GM23338 (cell line): ENCODE results near the gene MTAP. TPM values are rescaled to one million over a fixed set of nuclear protein-coding genes. Genes with fewer than 3 reads are reported as not detected.

Experiments used
- ATAC-seq: fragments of 200-7000 bp; cut with Tn5 transposase; 3 replicates; pipeline ENCODE4 v1.9.1; 2020
- DNase-seq: peaks from one replicate; pipeline ENCODE4 v3.0.0-alpha.2; 2015; ENCODE audit warnings: low spot score
- H2AFZ ChIP-seq: fragments of 200-600 bp; sonication (generic); 2 replicates; pipeline ENCODE4 v1.8.0; 2016; ENCODE audit warnings: antibody characterized with exemption, mild to moderate bottlenecking, moderate library complexity
- H3F3A ChIP-seq: fragments of 200-600 bp; sonication (generic); replicated peaks from 2 replicates; pipeline ENCODE4 v1.8.0; 2017; ENCODE audit warnings: antibody characterized with exemption, mixed run types, low read depth
- H3K27ac ChIP-seq: fragments of 200-600 bp; sonication (generic); 2 replicates; pipeline ENCODE4 v1.6.1; 2016; ENCODE audit warnings: low read depth
- H3K27me3 ChIP-seq: fragments of 200-600 bp; sonication (generic); 2 replicates; pipeline ENCODE4 v1.8.0; 2016; ENCODE audit warnings: mild to moderate bottlenecking, mixed run types, moderate library complexity; ENCODE audit not compliant: insufficient read depth
- H3K36me3 ChIP-seq: fragments of 200-600 bp; sonication (generic); 2 replicates; pipeline ENCODE4 v1.8.0; 2016; ENCODE audit warnings: mild to moderate bottlenecking; ENCODE audit not compliant: insufficient read depth
- H3K4me1 ChIP-seq: fragments of 200-600 bp; sonication (generic); 2 replicates; pipeline ENCODE4 v1.8.0; 2016; ENCODE audit warnings: mild to moderate bottlenecking, moderate library complexity; ENCODE audit not compliant: insufficient read depth
- H3K4me2 ChIP-seq: fragments of 200-600 bp; sonication (generic); 2 replicates; pipeline ENCODE4 v1.7.1; 2017; ENCODE audit warnings: mixed run types
- H3K4me3 ChIP-seq: fragments of 200-600 bp; sonication (generic); 2 replicates; pipeline ENCODE4 v1.6.1; 2016; ENCODE audit warnings: mixed run types
- H3K79me2 ChIP-seq: fragments of 200-600 bp; sonication (generic); replicated peaks from 2 replicates; pipeline ENCODE4 v1.8.0; 2017; ENCODE audit warnings: mild to moderate bottlenecking; ENCODE audit not compliant: insufficient read depth
- H3K9me2 ChIP-seq: fragments of 200-600 bp; sonication (generic); 2 replicates; pipeline ENCODE4 v1.8.0; 2017; ENCODE audit not compliant: insufficient read depth
- H4K20me1 ChIP-seq: fragments of 200-600 bp; sonication (generic); replicated peaks from 2 replicates; pipeline ENCODE4 v1.8.0; 2017; ENCODE audit warnings: mild to moderate bottlenecking; ENCODE audit not compliant: insufficient read depth
- H3K27ac Mint-ChIP-seq: 2 replicates; pipeline ENCODE4 v1.8.0; 2020; ENCODE audit warnings: inconsistent platforms, mild to moderate bottlenecking, moderate library complexity, mixed read lengths
- H3K27me3 Mint-ChIP-seq: 3 replicates; pipeline ENCODE4 v1.8.0; 2022; ENCODE audit warnings: low read depth, mild to moderate bottlenecking, moderate library complexity, mixed read lengths, inconsistent platforms; ENCODE audit not compliant: insufficient read depth, poor library complexity
- H3K36me3 Mint-ChIP-seq: 3 replicates; pipeline ENCODE4 v1.8.0; 2021; ENCODE audit warnings: low read depth, mild to moderate bottlenecking, inconsistent platforms, moderate library complexity, mixed read lengths
- H3K4me1 Mint-ChIP-seq: 3 replicates; pipeline ENCODE4 v1.8.0; 2020; ENCODE audit warnings: mild to moderate bottlenecking, inconsistent platforms, mixed read lengths
- H3K4me3 Mint-ChIP-seq: 3 replicates; pipeline ENCODE4 v1.8.0; 2021; ENCODE audit warnings: moderate library complexity, mild to moderate bottlenecking, inconsistent platforms, mixed read lengths
- H3K9me3 Mint-ChIP-seq: 3 replicates; pipeline ENCODE4 v1.8.0; 2020; ENCODE audit warnings: moderate library complexity, mild to moderate bottlenecking, inconsistent platforms, mixed read lengths
- CREB1 ChIP-seq: fragments of 250-450 bp; sonication (Bioruptor Pico); IDR thresholded peaks from 2 replicates; pipeline ENCODE4 v1.5.0; 2020; ENCODE audit warnings: low read depth, mild to moderate bottlenecking, moderate library complexity
- CTCF ChIP-seq, 2 experiments: fragments of 200-600 bp in 1 of 2; sonication (generic) in 1 of 2; conservative IDR thresholded peaks; 2 replicates each; pipeline versions ENCODE4 v1.5.1 to v1.6.1; 2016 to 2017; ENCODE audit warnings: antibody characterized with exemption in 2 of 2, low read depth in 2 of 2, mild to moderate bottlenecking in 2 of 2, moderate library complexity in 1 of 2
- EZH2 ChIP-seq: fragments of 200-600 bp; sonication (generic); IDR thresholded peaks from one replicate; pipeline ENCODE4 v1.8.0; 2017; ENCODE audit warnings: antibody characterized with exemption, mild to moderate bottlenecking, low read depth; ENCODE audit not compliant: unreplicated experiment
- EZH2phosphoT487 ChIP-seq: fragments of 200-600 bp; sonication (generic); IDR thresholded peaks from one replicate; pipeline ENCODE4 v1.8.1; 2018; ENCODE audit warnings: antibody characterized with exemption; ENCODE audit not compliant: unreplicated experiment
- JUNB ChIP-seq: IDR thresholded peaks from one replicate; pipeline ENCODE4 v1.6.1; 2016; ENCODE audit warnings: antibody characterized with exemption; ENCODE audit not compliant: unreplicated experiment
- NANOG ChIP-seq: IDR thresholded peaks from 2 replicates; pipeline ENCODE4 v1.6.1; 2016; ENCODE audit warnings: antibody characterized with exemption, borderline replicate concordance
- POLR2AphosphoS5 ChIP-seq: IDR thresholded peaks from 2 replicates; pipeline ENCODE4 v1.6.1; 2016; ENCODE audit warnings: antibody characterized with exemption, low read depth
- STAT1 ChIP-seq: IDR thresholded peaks from one replicate; pipeline ENCODE4 v1.6.1; 2016; ENCODE audit warnings: antibody characterized with exemption; ENCODE audit not compliant: unreplicated experiment
- ZNF114 ChIP-seq: fragments of 250-450 bp; sonication (Bioruptor Pico); IDR thresholded peaks from 2 replicates; pipeline ENCODE4 v1.5.0; 2020; ENCODE audit warnings: mild to moderate bottlenecking, moderate library complexity
- ZNF331 ChIP-seq: fragments of 250-450 bp; sonication (Bioruptor Pico); IDR thresholded peaks from 2 replicates; pipeline ENCODE4 v1.5.0; 2020; ENCODE audit warnings: low read depth, mild to moderate bottlenecking, moderate library complexity
- polyA plus RNA-seq: library from polyadenylated mRNA; unstranded; fragments of >200 nt; fragmentation: Nextera tagmentation; extraction: Ambion mirVana; gene quantifications from 2 replicates; pipeline ENCODE4 v1.2.1, GENCODE V29; 2016
- total RNA-seq: library from RNA; depleted of rRNA; stranded (reverse); fragments of >200 nt; shearing (Covaris generic); gene quantifications from 2 replicates; pipeline ENCODE4 v1.2.3, GENCODE V29; 2014
- TF ChIP-seq, protein P1 (sequence below): fragments of 250-450 bp; sonication (Bioruptor Pico); IDR thresholded peaks from 2 replicates; pipeline ENCODE4 v1.5.0; 2020; ENCODE audit warnings: mild to moderate bottlenecking, moderate library complexity
- TF ChIP-seq, protein P2 (sequence below): IDR thresholded peaks from 2 replicates; pipeline ENCODE4 v1.6.1; 2016; ENCODE audit warnings: antibody characterized with exemption
- TF ChIP-seq, protein P3 (sequence below): IDR thresholded peaks from one replicate; pipeline ENCODE4 v1.6.1; 2018; ENCODE audit warnings: antibody characterized with exemption; ENCODE audit not compliant: unreplicated experiment

Gene MTAP
- total and polyA plus RNA-seq, 2 experiments from 2014 or later = 61.8 to 70.0 TPM

GRCh38 chr9:21864505-21864904 lies 62.1 kb downstream of the MTAP start:
- Histone ChIP-seq H3K36me3 (peaks cover 56% of the 10 kb centered on the region), H2AFZ (no peak overlapping the region), H4K20me1 (peaks cover 14% of the 10 kb centered on the region), H3K4me3 (no peak overlapping the region), H3K27ac (no peak overlapping the region), H3K27me3 (no peaks in the 10 kb centered on the region), H3K4me2 (no peak overlapping the region), H3K4me1 (no peaks in the 10 kb centered on the region), H3K79me2 (peaks cover 4% of the 10 kb centered on the region; the same call in 1 of the 2 replicates), H3F3A (no peaks in the 10 kb centered on the region), H3K9me2 (no peaks in the 10 kb centered on the region)
- Mint-ChIP-seq H3K27me3 (no peaks in the 10 kb centered on the region), H3K4me1 (no peaks in the 10 kb centered on the region; the same call in 2 of the 3 replicates), H3K9me3 (no peaks in the 10 kb centered on the region), H3K36me3 (peaks cover 68% of the 10 kb centered on the region), H3K4me3 (no peak overlapping the region), H3K27ac (no peak overlapping the region)
- DNase-seq (no peak), ATAC-seq (no peak)
- no peak for TF ChIP-seq NANOG
- no peak for TF ChIP-seq STAT1
- no peak for TF ChIP-seq EZH2
- TF ChIP-seq, protein P1, sequence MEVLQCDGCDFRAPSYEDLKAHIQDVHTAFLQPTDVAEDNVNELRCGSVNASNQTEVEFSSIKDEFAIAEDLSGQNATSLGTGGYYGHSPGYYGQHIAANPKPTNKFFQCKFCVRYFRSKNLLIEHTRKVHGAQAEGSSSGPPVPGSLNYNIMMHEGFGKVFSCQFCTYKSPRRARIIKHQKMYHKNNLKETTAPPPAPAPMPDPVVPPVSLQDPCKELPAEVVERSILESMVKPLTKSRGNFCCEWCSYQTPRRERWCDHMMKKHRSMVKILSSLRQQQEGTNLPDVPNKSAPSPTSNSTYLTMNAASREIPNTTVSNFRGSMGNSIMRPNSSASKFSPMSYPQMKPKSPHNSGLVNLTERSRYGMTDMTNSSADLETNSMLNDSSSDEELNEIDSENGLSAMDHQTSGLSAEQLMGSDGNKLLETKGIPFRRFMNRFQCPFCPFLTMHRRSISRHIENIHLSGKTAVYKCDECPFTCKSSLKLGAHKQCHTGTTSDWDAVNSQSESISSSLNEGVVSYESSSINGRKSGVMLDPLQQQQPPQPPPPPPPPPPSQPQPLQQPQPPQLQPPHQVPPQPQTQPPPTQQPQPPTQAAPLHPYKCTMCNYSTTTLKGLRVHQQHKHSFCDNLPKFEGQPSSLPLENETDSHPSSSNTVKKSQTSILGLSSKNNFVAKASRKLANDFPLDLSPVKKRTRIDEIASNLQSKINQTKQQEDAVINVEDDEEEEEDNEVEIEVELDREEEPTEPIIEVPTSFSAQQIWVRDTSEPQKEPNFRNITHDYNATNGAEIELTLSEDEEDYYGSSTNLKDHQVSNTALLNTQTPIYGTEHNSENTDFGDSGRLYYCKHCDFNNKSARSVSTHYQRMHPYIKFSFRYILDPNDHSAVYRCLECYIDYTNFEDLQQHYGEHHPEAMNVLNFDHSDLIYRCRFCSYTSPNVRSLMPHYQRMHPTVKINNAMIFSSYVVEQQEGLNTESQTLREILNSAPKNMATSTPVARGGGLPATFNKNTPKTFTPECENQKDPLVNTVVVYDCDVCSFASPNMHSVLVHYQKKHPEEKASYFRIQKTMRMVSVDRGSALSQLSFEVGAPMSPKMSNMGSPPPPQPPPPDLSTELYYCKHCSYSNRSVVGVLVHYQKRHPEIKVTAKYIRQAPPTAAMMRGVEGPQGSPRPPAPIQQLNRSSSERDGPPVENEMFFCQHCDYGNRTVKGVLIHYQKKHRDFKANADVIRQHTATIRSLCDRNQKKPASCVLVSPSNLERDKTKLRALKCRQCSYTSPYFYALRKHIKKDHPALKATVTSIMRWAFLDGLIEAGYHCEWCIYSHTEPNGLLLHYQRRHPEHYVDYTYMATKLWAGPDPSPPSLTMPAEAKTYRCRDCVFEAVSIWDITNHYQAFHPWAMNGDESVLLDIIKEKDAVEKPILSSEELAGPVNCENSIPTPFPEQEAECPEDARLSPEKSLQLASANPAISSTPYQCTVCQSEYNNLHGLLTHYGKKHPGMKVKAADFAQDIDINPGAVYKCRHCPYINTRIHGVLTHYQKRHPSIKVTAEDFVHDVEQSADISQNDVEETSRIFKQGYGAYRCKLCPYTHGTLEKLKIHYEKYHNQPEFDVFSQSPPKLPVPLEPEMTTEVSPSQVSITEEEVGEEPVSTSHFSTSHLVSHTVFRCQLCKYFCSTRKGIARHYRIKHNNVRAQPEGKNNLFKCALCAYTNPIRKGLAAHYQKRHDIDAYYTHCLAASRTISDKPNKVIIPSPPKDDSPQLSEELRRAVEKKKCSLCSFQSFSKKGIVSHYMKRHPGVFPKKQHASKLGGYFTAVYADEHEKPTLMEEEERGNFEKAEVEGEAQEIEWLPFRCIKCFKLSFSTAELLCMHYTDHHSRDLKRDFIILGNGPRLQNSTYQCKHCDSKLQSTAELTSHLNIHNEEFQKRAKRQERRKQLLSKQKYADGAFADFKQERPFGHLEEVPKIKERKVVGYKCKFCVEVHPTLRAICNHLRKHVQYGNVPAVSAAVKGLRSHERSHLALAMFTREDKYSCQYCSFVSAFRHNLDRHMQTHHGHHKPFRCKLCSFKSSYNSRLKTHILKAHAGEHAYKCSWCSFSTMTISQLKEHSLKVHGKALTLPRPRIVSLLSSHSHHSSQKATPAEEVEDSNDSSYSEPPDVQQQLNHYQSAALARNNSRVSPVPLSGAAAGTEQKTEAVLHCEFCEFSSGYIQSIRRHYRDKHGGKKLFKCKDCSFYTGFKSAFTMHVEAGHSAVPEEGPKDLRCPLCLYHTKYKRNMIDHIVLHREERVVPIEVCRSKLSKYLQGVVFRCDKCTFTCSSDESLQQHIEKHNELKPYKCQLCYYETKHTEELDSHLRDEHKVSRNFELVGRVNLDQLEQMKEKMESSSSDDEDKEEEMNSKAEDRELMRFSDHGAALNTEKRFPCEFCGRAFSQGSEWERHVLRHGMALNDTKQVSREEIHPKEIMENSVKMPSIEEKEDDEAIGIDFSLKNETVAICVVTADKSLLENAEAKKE (CRISPR knock-in tag) = no peak
- TF ChIP-seq, protein P2, sequence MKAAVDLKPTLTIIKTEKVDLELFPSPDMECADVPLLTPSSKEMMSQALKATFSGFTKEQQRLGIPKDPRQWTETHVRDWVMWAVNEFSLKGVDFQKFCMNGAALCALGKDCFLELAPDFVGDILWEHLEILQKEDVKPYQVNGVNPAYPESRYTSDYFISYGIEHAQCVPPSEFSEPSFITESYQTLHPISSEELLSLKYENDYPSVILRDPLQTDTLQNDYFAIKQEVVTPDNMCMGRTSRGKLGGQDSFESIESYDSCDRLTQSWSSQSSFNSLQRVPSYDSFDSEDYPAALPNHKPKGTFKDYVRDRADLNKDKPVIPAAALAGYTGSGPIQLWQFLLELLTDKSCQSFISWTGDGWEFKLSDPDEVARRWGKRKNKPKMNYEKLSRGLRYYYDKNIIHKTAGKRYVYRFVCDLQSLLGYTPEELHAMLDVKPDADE = no peak
- TF ChIP-seq, protein P3, sequence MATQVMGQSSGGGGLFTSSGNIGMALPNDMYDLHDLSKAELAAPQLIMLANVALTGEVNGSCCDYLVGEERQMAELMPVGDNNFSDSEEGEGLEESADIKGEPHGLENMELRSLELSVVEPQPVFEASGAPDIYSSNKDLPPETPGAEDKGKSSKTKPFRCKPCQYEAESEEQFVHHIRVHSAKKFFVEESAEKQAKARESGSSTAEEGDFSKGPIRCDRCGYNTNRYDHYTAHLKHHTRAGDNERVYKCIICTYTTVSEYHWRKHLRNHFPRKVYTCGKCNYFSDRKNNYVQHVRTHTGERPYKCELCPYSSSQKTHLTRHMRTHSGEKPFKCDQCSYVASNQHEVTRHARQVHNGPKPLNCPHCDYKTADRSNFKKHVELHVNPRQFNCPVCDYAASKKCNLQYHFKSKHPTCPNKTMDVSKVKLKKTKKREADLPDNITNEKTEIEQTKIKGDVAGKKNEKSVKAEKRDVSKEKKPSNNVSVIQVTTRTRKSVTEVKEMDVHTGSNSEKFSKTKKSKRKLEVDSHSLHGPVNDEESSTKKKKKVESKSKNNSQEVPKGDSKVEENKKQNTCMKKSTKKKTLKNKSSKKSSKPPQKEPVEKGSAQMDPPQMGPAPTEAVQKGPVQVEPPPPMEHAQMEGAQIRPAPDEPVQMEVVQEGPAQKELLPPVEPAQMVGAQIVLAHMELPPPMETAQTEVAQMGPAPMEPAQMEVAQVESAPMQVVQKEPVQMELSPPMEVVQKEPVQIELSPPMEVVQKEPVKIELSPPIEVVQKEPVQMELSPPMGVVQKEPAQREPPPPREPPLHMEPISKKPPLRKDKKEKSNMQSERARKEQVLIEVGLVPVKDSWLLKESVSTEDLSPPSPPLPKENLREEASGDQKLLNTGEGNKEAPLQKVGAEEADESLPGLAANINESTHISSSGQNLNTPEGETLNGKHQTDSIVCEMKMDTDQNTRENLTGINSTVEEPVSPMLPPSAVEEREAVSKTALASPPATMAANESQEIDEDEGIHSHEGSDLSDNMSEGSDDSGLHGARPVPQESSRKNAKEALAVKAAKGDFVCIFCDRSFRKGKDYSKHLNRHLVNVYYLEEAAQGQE = no peak
- no peak for TF ChIP-seq ZNF331 (CRISPR knock-in tag)
- TF ChIP-seq EZH2phosphoT487 = no peak
- no peak for TF ChIP-seq POLR2AphosphoS5
- no peak for TF ChIP-seq JUNB
- TF ChIP-seq CTCF (conservative IDR thresholded peaks at IDR 0.05; ENCODE audit: low read depth in 2 of 2) = no peak
- TF ChIP-seq CREB1 = no peak
- TF ChIP-seq ZNF114 (CRISPR knock-in tag) = no peak
